Transverse colon (tissue), 4 donors: Measurements from ENCODE around the gene MC2R. TPM values are rescaled to one million over a fixed set of nuclear protein-coding genes. Genes with fewer than 3 reads are reported as not detected.

Experiments
- DNase-seq: peaks from one replicate; pipeline ENCODE4 v3.0.0-alpha.2; 2019
- H3K27ac ChIP-seq, 4 donors: fragments of 200-600 bp; sonication (generic); 2 replicates each; pipeline ENCODE4 v1.5.1; 2016 to 2018; ENCODE audit warnings: inconsistent platforms in 4 of 4
- H3K27me3 ChIP-seq: fragments of 200-600 bp; sonication (generic); 2 replicates; pipeline ENCODE4 v1.5.1; 2017; ENCODE audit warnings: inconsistent platforms
- H3K36me3 ChIP-seq, 4 donors: fragments of 200-600 bp; sonication (generic); 2 replicates each; pipeline ENCODE4 v1.5.1; 2017 to 2019; ENCODE audit warnings: inconsistent platforms in 4 of 4
- H3K4me1 ChIP-seq, 4 donors: fragments of 200-600 bp; sonication (generic); 2 replicates each; pipeline ENCODE4 v1.5.1; 2017 to 2020; ENCODE audit warnings: inconsistent platforms in 4 of 4
- H3K4me3 ChIP-seq, 4 donors: fragments of 200-600 bp; sonication (generic); 1 replicate in 1 of 4; 2 replicates in 3 of 4; pipeline versions ENCODE4 v1.5.1 to v1.6.1; 2017 to 2019; ENCODE audit warnings: inconsistent platforms in 4 of 4
- H3K9me3 ChIP-seq, 2 donors: fragments of 200-600 bp; sonication (generic); 2 replicates each; pipeline ENCODE4 v1.5.1; 2017 to 2019; ENCODE audit warnings: inconsistent platforms in 2 of 2
- CTCF ChIP-seq, 5 experiments: fragments of 200-600 bp in 3 of 5; fragments of 450-650 bp in 2 of 5; sonication (generic) in 3 of 5; IDR thresholded peaks; 1 replicate in 2 of 5; 2 replicates in 3 of 5; pipeline ENCODE4 v1.5.1; 2016 to 2017; ENCODE audit warnings: antibody characterized with exemption in 5 of 5, inconsistent platforms in 3 of 5, mild to moderate bottlenecking in 2 of 5, moderate library complexity in 1 of 5
- EP300 ChIP-seq: sonication (generic); formaldehyde crosslinking; IDR thresholded peaks from one replicate; pipeline ENCODE4 v1.6.1; 2017; ENCODE audit warnings: antibody characterized with exemption, low read depth
- POLR2A ChIP-seq: fragments of 450-650 bp; IDR thresholded peaks from one replicate; pipeline ENCODE4 v1.6.1; 2016; ENCODE audit warnings: antibody characterized with exemption, mild to moderate bottlenecking, moderate library complexity
- POLR2AphosphoS5 ChIP-seq, 3 donors: sonication (generic); formaldehyde crosslinking; IDR thresholded peaks; one replicate each; pipeline ENCODE4 v1.6.1; 2016; ENCODE audit warnings: antibody characterized with exemption in 3 of 3
- WGBS, 2 donors: methylation state at CpG; one replicate each; pipeline ENCODE4 v1.1.5; 2018; ENCODE audit warnings: low coverage in 1 of 2; 5-methylcytosine and 5-hydroxymethylcytosine counted together
- in situ Hi-C, 4 donors: fragments of 200-750 bp; cut with MboI; loops; one replicate each; pipeline versions ENCODE4 v1.15.0 to v1.15.1; 2017; ENCODE audit warnings: low sequenced_read_pairs in 3 of 4, low pct_ligation_motif_present in 1 of 4, low pct_unique_long_range_greater_than_20kb in 1 of 4
- intact Hi-C: fragments of 100-400 bp; cut with DNase I; formaldehyde crosslinking; loops from one replicate; pipeline ENCODE4 v1.15.1; 2023; ENCODE audit warnings: low total_unique reads
- total RNA-seq, 4 donors: library from RNA; depleted of rRNA; stranded (reverse); fragments of >200 nt; gene quantifications; one replicate each; pipeline ENCODE4 v1.1.0, GENCODE V29; 2016

The MC2R gene
- not detected for total RNA-seq

- DNase-seq = no peak
- Histone ChIP-seq H3K4me1 (no peaks in the 10 kb centered on the region), H3K4me3 (no peak within 1 kb of the TSS), H3K27me3 (no peaks in the 10 kb centered on the region), H3K36me3 (no peaks in the 10 kb centered on the region), H3K9me3 (no peaks in the 10 kb centered on the region), H3K27ac (no peak within 1 kb of the TSS)
- in situ Hi-C loops = no loop called here
- intact Hi-C loops = no loop called here
- TF ChIP-seq CTCF (IDR thresholded peaks at IDR 0.05) = no peak
- TF ChIP-seq EP300 = no peak
- no peak for TF ChIP-seq POLR2A
- no peak for TF ChIP-seq POLR2AphosphoS5 (IDR thresholded peaks at IDR 0.05)
- 78% methylated on average over 4 of the region's 4 CpGs; no CpG with 5 or more reads in 1 of the 2 donors for WGBS, 2 donors
These were observed at the start of gene MC2R for GRCh38 chr18:13915391-13915790. Gene MC2R (minus strand): TSS chr18:13915536. CDS start chr18:13885518, 30,018 bp downstream.

GRCh38 chr18:13945811-13946210 is 30.5 kb upstream of the MC2R start:
- no peak overlapping the region for H3K27ac ChIP-seq
- DNase-seq = no peak
- H3K4me3 ChIP-seq = no peak overlapping the region
- WGBS, 2 donors = 91 to 93% methylated on average over 2 of the region's 2 CpGs
- in situ Hi-C loops (no loop called here), intact Hi-C loops (no loop called here)
- no peaks in the 10 kb centered on the region for H3K36me3 ChIP-seq
- TF ChIP-seq POLR2AphosphoS5 (IDR thresholded peaks at IDR 0.05) (no peak), CTCF (IDR thresholded peaks at IDR 0.05) (no peak), EP300 (no peak), POLR2A (no peak)
- no peaks in the 10 kb centered on the region for H3K9me3 ChIP-seq
- H3K4me1 ChIP-seq = no peaks in the 10 kb centered on the region
- no peaks in the 10 kb centered on the region for H3K27me3 ChIP-seq

- DNase-seq = no peak
- no peaks in the 10 kb centered on the region for H3K27me3 ChIP-seq
- in situ Hi-C loops (no loop called here), intact Hi-C loops (no loop called here)
- H3K4me3 ChIP-seq = no peak overlapping the region
- H3K9me3 ChIP-seq = no peaks in the 10 kb centered on the region
- no peak overlapping the region for H3K27ac ChIP-seq
- TF ChIP-seq POLR2AphosphoS5 (IDR thresholded peaks at IDR 0.05) (no peak), CTCF (IDR thresholded peaks at IDR 0.05) (no peak), POLR2A (no peak), EP300 (no peak)
- H3K36me3 ChIP-seq = no peaks in the 10 kb centered on the region
- no peaks in the 10 kb centered on the region for H3K4me1 ChIP-seq
- WGBS, 2 donors = 45 to 48% methylated on average over 2 of the region's 2 CpGs
These were observed 28.0 kb upstream of the MC2R start for GRCh38 chr18:13943338-13943737.

- Histone ChIP-seq H3K4me3 (no peak overlapping the region), H3K9me3 (no peaks in the 10 kb centered on the region), H3K4me1 (no peaks in the 10 kb centered on the region), H3K36me3 (no peaks in the 10 kb centered on the region), H3K27me3 (no peaks in the 10 kb centered on the region), H3K27ac (no peak overlapping the region)
- TF ChIP-seq POLR2A (no peak), CTCF (IDR thresholded peaks at IDR 0.05) (no peak), POLR2AphosphoS5 (IDR thresholded peaks at IDR 0.05) (no peak), EP300 (no peak)
- intact Hi-C loops = no loop called here
- 84 to 93% methylated on average over 8 to 14 of the region's 14 CpGs for WGBS, 2 donors
- DNase-seq = no peak
- in situ Hi-C loops = no loop called here
These were observed 25.0 kb upstream of the MC2R start for GRCh38 chr18:13940326-13940725.
